HepG2 (cell line): ENCODE measurements around the gene DPH7. TPM values are rescaled to one million over a fixed set of nuclear protein-coding genes. Genes with fewer than 3 reads are reported as not detected.

Experiments used
- ATAC-seq: fragments of 200-7000 bp; cut with Tn5 transposase; 3 replicates; pipeline ENCODE4 v1.9.1; 2020; ENCODE audit warnings: mild to moderate bottlenecking, moderate library complexity
- BruUV-seq: library from RNA; stranded (reverse); fragments of 400-500 nt; replicated peaks from 2 replicates; lab custom pipeline; 2021; lab: Mats Ljungman, UMichigan
- CTCF ChIA-PET: fragments of 300-600 bp; formaldehyde crosslinking; extraction: SDS; loops from one replicate; lab custom pipeline; 2021; ENCODE audit warnings: low total read pairs, inconsistent platforms, low intra/inter-chr PET ratio; lab: Yijun Ruan, JAX
- POLR2A ChIA-PET: fragments of 350-600 bp; sonication (Branson Sonifier 250); formaldehyde crosslinking; loops from one replicate; lab custom pipeline; 2020; ENCODE audit warnings: antibody characterized with exemption, inconsistent platforms; lab: Yijun Ruan, JAX
- DNase-seq: peaks from one replicate; pipeline ENCODE4 v3.0.0-alpha.2; 2015; ENCODE audit warnings: low spot score
- FAIRE-seq: peaks from 3 replicates; lab custom pipeline; 2011; peaks lifted over from hg19 to GRCh38; lab: Jason Lieb, UNC
- H2AFZ ChIP-seq: one replicate; pipeline ENCODE4 v1.6.1; 2011; ENCODE audit warnings: low read length, inconsistent platforms
- H3K27ac ChIP-seq: fragments of 300-600 bp; 3 replicates; pipeline ENCODE4 v1.8.0; 2011; ENCODE audit warnings: mixed run types, mild to moderate bottlenecking, mixed read lengths, low read length, inconsistent platforms; ENCODE audit not compliant: insufficient read depth; ENCODE audit errors: extremely low read length
- H3K27me3 ChIP-seq, 2 experiments: fragments of 200-600 bp in 1 of 2; 2 replicates in 1 of 2; 3 replicates in 1 of 2; pipeline versions ENCODE4 v1.6.0 to v1.8.0; 2011; ENCODE audit warnings: low read length in 2 of 2, mild to moderate bottlenecking in 2 of 2, moderate library complexity in 2 of 2, inconsistent platforms in 1 of 2; ENCODE audit not compliant: insufficient read depth in 2 of 2, control insufficient read depth in 1 of 2
- H3K36me3 ChIP-seq, 2 experiments: fragments of 200-600 bp in 1 of 2; replicated peaks in 1 of 2; 2 replicates in 1 of 2; 3 replicates in 1 of 2; pipeline versions ENCODE4 v1.5.1 to v1.8.0; 2011; ENCODE audit warnings: low read length in 2 of 2, inconsistent platforms in 1 of 2; ENCODE audit not compliant: insufficient read depth in 2 of 2, control insufficient read depth in 1 of 2
- H3K4me1 ChIP-seq: 2 replicates; pipeline ENCODE4 v1.5.1; 2012; ENCODE audit warnings: low read length, inconsistent platforms; ENCODE audit not compliant: insufficient read depth
- H3K4me2 ChIP-seq: 2 replicates; pipeline ENCODE4 v1.6.0; 2011; ENCODE audit warnings: low read depth, low read length, inconsistent platforms
- H3K4me3 ChIP-seq, 3 experiments: fragments of 200-600 bp in 1 of 3; sonication (generic), shearing (Covaris generic) in 1 of 3; replicated peaks in 1 of 3; 2 replicates each; pipeline ENCODE4 v1.5.1; 2011 to 2016; ENCODE audit warnings: low read length in 3 of 3, inconsistent platforms in 2 of 3, low read depth in 2 of 3, mild to moderate bottlenecking in 2 of 3, control low read depth in 1 of 3, mixed read lengths in 1 of 3; ENCODE audit not compliant: insufficient read depth in 1 of 3
- H3K79me2 ChIP-seq: one replicate; pipeline ENCODE4 v1.6.1; 2011; ENCODE audit warnings: low read length, inconsistent platforms; ENCODE audit not compliant: insufficient read depth
- H3K9ac ChIP-seq: 2 replicates; pipeline ENCODE4 v1.6.0; 2011; ENCODE audit warnings: mild to moderate bottlenecking, low read depth, low read length, inconsistent platforms; ENCODE audit not compliant: insufficient read depth
- H3K9me3 ChIP-seq: 2 replicates; pipeline ENCODE4 v1.5.1; 2012; ENCODE audit warnings: mild to moderate bottlenecking, low read length
- H4K20me1 ChIP-seq: 2 replicates; pipeline ENCODE4 v1.6.0; 2011; ENCODE audit warnings: inconsistent platforms, mild to moderate bottlenecking, low read length, moderate library complexity; ENCODE audit not compliant: insufficient read depth
- HNF4G ChIP-seq, 2 experiments: sonication (generic) in 1 of 2; formaldehyde crosslinking in 1 of 2; IDR thresholded peaks; 2 replicates each; pipeline versions ENCODE4 v1.4.0 to v1.6.1; 2011 to 2020; ENCODE audit warnings: borderline replicate concordance in 2 of 2, low read depth in 2 of 2, mild to moderate bottlenecking in 2 of 2, low read length in 1 of 2, missing genetic modification reagents in 1 of 2, moderate library complexity in 1 of 2
- NKX3-1 ChIP-seq: sonication (generic); formaldehyde crosslinking; IDR thresholded peaks from 2 replicates; pipeline ENCODE4 v1.5.0; 2020; ENCODE audit warnings: missing genetic modification reagents
- PHF8 ChIP-seq: sonication (generic); formaldehyde crosslinking; IDR thresholded peaks from 2 replicates; pipeline ENCODE4 v1.5.0; 2020; ENCODE audit warnings: missing genetic modification reagents
- POLR2AphosphoS2 ChIP-seq: IDR thresholded peaks from 2 replicates; pipeline ENCODE4 v1.6.1; 2011; ENCODE audit warnings: low read depth, low read length, improper control_type of control experiment
- SATB2 ChIP-seq: sonication (generic); formaldehyde crosslinking; IDR thresholded peaks from 2 replicates; pipeline ENCODE4 v1.5.0; 2020; ENCODE audit warnings: missing genetic modification reagents
- SOX13 ChIP-seq, 3 experiments: fragments of 450-650 bp in 1 of 3; sonication (generic) in 1 of 3; formaldehyde crosslinking in 1 of 3; IDR thresholded peaks in 2 of 3; conservative IDR thresholded peaks in 1 of 3; 2 replicates each; pipeline versions ENCODE4 v1.5.0 to v1.6.1; 2016 to 2020; ENCODE audit warnings: antibody characterized with exemption in 1 of 3, mild to moderate bottlenecking in 1 of 3, missing compliant biosample characterization in 1 of 3, missing genetic modification reagents in 1 of 3, moderate library complexity in 1 of 3
- SRF ChIP-seq: IDR thresholded peaks from 2 replicates; pipeline ENCODE4 v1.6.1; 2011; ENCODE audit warnings: mild to moderate bottlenecking, low read depth, low read length, moderate library complexity
- ZC3H13 ChIP-seq: sonication (generic); formaldehyde crosslinking; IDR thresholded peaks from 2 replicates; pipeline ENCODE4 v1.8.1; 2023; ENCODE audit warnings: mild to moderate bottlenecking, missing genetic modification reagents, moderate library complexity
- ZNF17 ChIP-seq: sonication (generic); formaldehyde crosslinking; IDR thresholded peaks from 2 replicates; pipeline ENCODE4 v1.5.0; 2020; ENCODE audit warnings: mild to moderate bottlenecking, missing genetic modification reagents
- ZNF337 ChIP-seq: sonication (generic); formaldehyde crosslinking; IDR thresholded peaks from 2 replicates; pipeline ENCODE4 v1.5.1; 2020; ENCODE audit warnings: missing genetic modification reagents, low read depth, mild to moderate bottlenecking, borderline replicate concordance
- ZNF530 ChIP-seq: sonication (generic); formaldehyde crosslinking; IDR thresholded peaks from 2 replicates; pipeline ENCODE4 v1.5.0; 2020; ENCODE audit warnings: low read depth, mild to moderate bottlenecking, missing genetic modification reagents
- WGBS: methylation state at CpG from one replicate; pipeline ENCODE4 v1.1.6; 2017; ENCODE audit warnings: low lambda C conversion rate; 5-methylcytosine and 5-hydroxymethylcytosine counted together
- in situ Hi-C: cut with HindIII; loops from 2 replicates; pipeline ENCODE4 v1.10.0; 2017; ENCODE audit warnings: low pct_unique_long_range_greater_than_20kb; ENCODE audit not compliant: extremely low pct_ligation_motif_present
- intact Hi-C: fragments of 100-400 bp; cut with micrococcal nuclease; formaldehyde crosslinking; loops from one replicate; pipeline ENCODE4 v1.10.0; 2022; ENCODE audit not compliant: unreplicated experiment
- polyA plus RNA-seq, 8 experiments: library from polyadenylated mRNA; depleted of rRNA in 3 of 8; stranded (reverse) in 7 of 8; unstranded in 1 of 8; fragments of >200 nt; fragmentation: Illumina TruSeq in 4 of 8; extraction: Trizol in 4 of 8; gene quantifications; 2 replicates each; pipeline versions ENCODE4 v1.2.1 to v1.2.3, GENCODE V29; 2011 to 2016; ENCODE audit warnings: low read depth in 4 of 8, missing spikeins in 1 of 8, mixed read lengths in 1 of 8; ENCODE audit not compliant: insufficient read depth in 1 of 8
- total RNA-seq, 5 experiments: library from RNA; depleted of rRNA; stranded (reverse); fragments of >200 nt; fragmentation: Illumina TruSeq; extraction: Trizol; gene quantifications; 2 replicates each; pipeline ENCODE4 v1.2.3, GENCODE V29; 2016; ENCODE audit warnings: low read depth in 1 of 5

DPH7 gene
- total and polyA plus RNA-seq, 2 of the 13 experiments (the other 11 are each of a cell fraction or from before 2014, with no cell fraction given): 27.6 to 31.6 TPM

DNA sequence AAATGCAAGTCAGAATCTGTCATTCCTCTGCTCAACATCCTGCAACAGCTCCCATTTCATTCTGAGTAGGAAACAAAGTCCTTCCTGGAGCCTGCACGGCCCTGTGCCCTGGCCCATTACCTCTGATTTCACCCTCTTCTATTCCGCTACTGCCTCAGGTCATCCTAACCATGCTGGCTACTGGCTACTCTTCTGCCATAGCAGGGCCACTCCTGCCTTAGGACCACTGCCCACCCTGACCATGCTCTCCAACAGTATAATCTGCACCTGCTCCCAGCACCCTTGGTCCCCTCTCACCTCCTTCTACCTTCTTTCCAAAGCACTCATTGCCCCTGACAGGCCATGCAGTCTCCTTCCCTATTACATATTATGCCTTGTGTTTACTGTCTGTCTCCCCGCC, 8.2 kb downstream of the DPH7 start:
- DNase-seq (no peak), FAIRE-seq (no peak), ATAC-seq (no peak)
- Histone ChIP-seq H2AFZ (no peak overlapping the region), H3K27me3 (no peaks in the 10 kb centered on the region), H3K4me2 (no peak overlapping the region), H3K79me2 (peaks cover 11% of the 10 kb centered on the region), H3K27ac (no peak overlapping the region), H3K36me3 (peaks cover 13 to 44% of the 10 kb centered on the region in 2 experiments; a peak in 4 of 5 replicates), H3K9me3 (no peaks in the 10 kb centered on the region), H3K9ac (no peak overlapping the region), H4K20me1 (no peaks in the 10 kb centered on the region)
- CTCF ChIA-PET: no interaction called here
- 98% methylated on average over 3 of the region's 3 CpGs for WGBS
- no peak for TF ChIP-seq POLR2AphosphoS2
- TF ChIP-seq HNF4G (IDR thresholded peaks at IDR 0.05; ENCODE audit: borderline replicate concordance, low read depth, low read length): no peak
- no peak for TF ChIP-seq HNF4G (CRISPR knock-in tag; IDR thresholded peaks at IDR 0.05; ENCODE audit: borderline replicate concordance, low read depth)
- no peak for TF ChIP-seq SATB2
- no peak for TF ChIP-seq ZNF337
- no peak for TF ChIP-seq NKX3-1 (CRISPR knock-in tag)
- no peak for TF ChIP-seq SRF
- TF ChIP-seq PHF8 (CRISPR knock-in tag): no peak
- no peak for TF ChIP-seq ZNF530 (CRISPR knock-in tag)
- no peak for TF ChIP-seq SOX13 (IDR thresholded peaks at IDR 0.05)
- no peak for TF ChIP-seq SOX13 (CRISPR knock-in tag; conservative IDR thresholded peaks at IDR 0.05 in 1 of 2, IDR thresholded peaks at IDR 0.05 in 1 of 2)
- no peak for TF ChIP-seq ZC3H13 (CRISPR knock-in tag)
- no peak for TF ChIP-seq ZNF17 (CRISPR knock-in tag)
- TF ChIP-seq, all 625 proteins: peak for 0
- intact Hi-C loops (no loop called here), in situ Hi-C loops (no loop called here)
- Histone ChIP-seq H3K4me3 (no peak overlapping the region), H3K4me1 (no peaks in the 10 kb centered on the region)
- POLR2A ChIA-PET: no interaction called here
- no TSS peak for BruUV-seq
